Astrocyte of the spinal cord (primary cell): ENCODE results near the gene CINP.

ENCODE experiments used
- DNase-seq: peaks from one replicate; pipeline ENCODE4 v3.0.0; 2011; ENCODE audit warnings: low read depth, low spot score
- H3K4me3 ChIP-seq: 2 replicates; pipeline ENCODE4 v1.5.1; 2011; ENCODE audit warnings: low read depth, mild to moderate bottlenecking, low read length, moderate library complexity
- in situ Hi-C: cut with HindIII; loops from 2 replicates; pipeline ENCODE4 v1.10.0; 2017; ENCODE audit warnings: low sequenced_read_pairs
- TF ChIP-seq, protein P1 (sequence below): IDR thresholded peaks from 2 replicates; pipeline ENCODE4 v1.5.1; 2012; ENCODE audit warnings: low read depth, mild to moderate bottlenecking, low read length, inconsistent platforms

Gene CINP

DNA sequence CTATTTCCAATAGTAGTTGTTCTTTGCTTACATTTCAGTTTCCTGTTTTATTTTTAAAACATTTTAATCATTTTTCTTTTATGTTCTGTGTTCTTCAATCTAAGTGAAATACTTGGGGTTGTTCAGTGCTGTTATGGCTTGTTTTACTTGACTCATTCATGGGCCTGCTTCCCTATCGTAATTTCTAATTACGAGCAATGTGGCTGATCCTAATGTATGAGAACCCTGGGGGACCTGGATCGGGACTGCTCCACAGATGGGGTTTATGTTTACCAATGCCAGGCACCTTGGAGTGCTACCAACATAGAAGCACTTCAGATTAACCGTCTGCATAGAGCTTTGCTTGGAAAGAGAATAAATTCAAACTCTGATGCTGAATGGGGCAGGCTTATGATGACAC lies 29.8 kb upstream of the CINP start:
- in situ Hi-C loops: no loop called here
- no peak overlapping the region for H3K4me3 ChIP-seq
- peak; percentile 6 for DNase-seq
- TF ChIP-seq, protein P1, sequence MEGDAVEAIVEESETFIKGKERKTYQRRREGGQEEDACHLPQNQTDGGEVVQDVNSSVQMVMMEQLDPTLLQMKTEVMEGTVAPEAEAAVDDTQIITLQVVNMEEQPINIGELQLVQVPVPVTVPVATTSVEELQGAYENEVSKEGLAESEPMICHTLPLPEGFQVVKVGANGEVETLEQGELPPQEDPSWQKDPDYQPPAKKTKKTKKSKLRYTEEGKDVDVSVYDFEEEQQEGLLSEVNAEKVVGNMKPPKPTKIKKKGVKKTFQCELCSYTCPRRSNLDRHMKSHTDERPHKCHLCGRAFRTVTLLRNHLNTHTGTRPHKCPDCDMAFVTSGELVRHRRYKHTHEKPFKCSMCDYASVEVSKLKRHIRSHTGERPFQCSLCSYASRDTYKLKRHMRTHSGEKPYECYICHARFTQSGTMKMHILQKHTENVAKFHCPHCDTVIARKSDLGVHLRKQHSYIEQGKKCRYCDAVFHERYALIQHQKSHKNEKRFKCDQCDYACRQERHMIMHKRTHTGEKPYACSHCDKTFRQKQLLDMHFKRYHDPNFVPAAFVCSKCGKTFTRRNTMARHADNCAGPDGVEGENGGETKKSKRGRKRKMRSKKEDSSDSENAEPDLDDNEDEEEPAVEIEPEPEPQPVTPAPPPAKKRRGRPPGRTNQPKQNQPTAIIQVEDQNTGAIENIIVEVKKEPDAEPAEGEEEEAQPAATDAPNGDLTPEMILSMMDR: no peak

DNA sequence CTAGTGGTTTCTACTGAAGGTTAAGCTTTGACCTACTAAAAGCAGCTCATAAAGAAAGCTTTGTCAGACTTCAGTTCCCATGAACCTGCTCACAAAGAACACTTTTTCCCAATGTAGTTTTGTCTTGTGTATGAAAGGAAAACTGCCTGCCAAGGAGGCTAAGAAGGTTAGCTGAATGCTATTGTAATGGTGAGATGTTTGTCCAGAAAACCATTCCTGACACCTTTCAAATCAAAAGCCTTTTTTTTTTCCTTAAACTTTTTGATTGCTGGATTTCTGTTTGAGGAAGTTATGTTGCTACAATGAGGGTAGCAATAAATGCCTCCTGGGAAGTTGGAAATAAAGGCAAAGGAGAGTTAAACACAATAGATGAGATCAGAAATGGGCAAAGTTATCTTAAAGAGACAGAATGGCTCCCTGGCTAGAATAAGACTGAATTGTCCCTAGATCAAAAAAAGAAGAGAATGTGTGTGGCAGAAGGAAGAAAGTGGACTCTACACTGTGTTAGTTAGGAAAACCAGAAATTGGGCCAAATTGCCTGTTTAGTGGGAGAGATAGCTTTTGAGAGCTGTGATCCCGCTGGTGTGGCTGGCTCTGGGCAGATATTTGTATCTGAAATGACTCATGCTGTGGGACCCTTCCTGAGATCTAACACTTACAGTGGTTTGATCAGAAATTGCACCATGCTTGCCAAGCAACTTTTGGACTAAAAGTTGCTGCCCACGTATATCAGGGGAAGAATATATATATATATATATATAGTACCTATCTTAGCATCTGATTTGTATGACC lies 27.6 kb upstream of the CINP start:
- DNase-seq: peak; percentile 39
- in situ Hi-C loops: no loop called here
- no peak overlapping the region for H3K4me3 ChIP-seq
- TF ChIP-seq, protein P1: no peak

DNA sequence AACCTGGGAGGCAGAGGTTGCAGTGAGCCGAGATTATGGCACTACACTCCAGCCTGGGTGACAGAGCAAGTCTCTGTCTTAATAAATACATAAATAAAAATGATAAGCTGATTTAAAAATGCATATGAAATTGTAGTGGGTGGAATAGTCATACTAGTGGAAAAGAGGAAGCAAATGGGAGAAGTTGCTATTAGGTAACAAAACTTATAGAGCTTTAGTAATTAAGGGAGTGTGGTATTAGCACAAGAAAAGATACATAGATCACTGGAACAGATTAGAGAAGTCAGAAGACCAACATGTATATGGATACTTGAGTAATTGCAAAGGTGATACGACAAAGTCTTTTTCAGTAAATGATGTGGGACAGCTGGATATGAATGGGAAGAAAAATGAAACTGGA lies 26.6 kb upstream of the CINP start:
- H3K4me3 ChIP-seq: no peak overlapping the region
- in situ Hi-C loops: no loop called here
- DNase-seq: no peak
- TF ChIP-seq, protein P1: no peak

DNA sequence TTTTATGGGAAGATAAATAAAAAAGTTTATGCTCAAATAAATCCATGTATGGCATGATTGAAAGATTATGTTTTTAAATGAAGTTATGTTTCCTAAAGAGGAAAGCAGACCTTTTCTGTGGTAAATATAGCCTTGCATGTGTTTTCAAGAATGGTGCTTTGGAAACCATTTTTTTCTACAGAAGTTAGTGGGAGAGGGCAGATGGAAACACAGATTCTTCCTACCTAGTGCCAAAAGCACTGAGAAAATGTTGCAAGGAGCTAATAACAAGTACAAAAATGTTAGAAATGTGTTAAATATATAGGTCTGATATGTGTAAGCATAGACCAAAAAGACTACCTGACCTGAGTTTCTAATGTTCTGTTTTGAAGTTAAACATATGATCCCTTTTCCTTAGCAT lies 24.4 kb upstream of the CINP start:
- TF ChIP-seq, protein P1: no peak
- no peak for DNase-seq
- H3K4me3 ChIP-seq: no peak overlapping the region
- in situ Hi-C loops: no loop called here

DNA sequence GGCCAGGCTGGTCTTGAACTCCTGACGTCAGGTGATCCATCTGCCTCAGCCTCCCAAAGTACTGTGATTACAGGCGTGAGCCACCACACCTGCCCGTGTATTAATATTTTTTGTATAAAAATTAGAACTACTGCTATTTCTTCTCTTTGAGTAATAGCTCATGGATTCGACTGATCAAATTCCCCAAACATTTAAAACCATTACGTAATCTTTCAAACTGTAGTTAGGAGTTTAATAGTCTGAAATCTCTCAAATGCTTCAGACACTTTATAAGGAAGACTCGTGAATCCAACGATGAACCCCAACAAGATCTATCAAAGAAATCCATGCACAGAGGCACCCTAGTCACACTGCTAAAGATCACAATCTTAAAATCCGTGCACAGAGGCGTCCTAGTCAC lies 16.1 kb upstream of the CINP start:
- in situ Hi-C loops: no loop called here
- DNase-seq: no peak

DNA sequence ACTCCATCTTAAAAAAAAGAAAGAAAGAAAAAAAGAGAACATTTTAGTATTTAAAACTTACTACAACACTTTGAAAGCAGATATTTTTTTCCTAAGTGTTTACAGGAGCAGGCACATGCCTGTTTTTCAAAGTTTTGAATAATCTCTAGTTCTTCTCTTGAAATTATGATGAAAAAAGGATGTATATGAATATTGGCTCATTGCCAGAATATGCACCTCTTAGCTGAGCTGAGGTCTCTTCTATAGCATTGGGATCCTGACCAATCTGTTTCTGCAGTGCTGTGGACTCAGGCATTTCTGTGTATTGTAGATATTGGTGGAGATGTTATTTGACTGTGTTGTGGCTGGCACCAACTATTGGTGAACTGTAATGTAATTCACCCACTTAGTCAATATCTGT lies 15.0 kb upstream of the CINP start:
- in situ Hi-C loops: no loop called here
- DNase-seq: no peak
- no peak overlapping the region for H3K4me3 ChIP-seq
- TF ChIP-seq, protein P1: no peak

More for the DNA sequence above, 16.1 kb upstream of the CINP start:
- TF ChIP-seq, protein P1: no peak
- no peak overlapping the region for H3K4me3 ChIP-seq
